ENCODE data around the gene SEMA4B. TPM values are rescaled to one million over a fixed set of nuclear protein-coding genes. Genes with fewer than 3 reads are reported as not detected.
A peak's percentile ranks its signal among the peaks of the same experiment; 100 is the strongest.

The SEMA4B gene, protein sequence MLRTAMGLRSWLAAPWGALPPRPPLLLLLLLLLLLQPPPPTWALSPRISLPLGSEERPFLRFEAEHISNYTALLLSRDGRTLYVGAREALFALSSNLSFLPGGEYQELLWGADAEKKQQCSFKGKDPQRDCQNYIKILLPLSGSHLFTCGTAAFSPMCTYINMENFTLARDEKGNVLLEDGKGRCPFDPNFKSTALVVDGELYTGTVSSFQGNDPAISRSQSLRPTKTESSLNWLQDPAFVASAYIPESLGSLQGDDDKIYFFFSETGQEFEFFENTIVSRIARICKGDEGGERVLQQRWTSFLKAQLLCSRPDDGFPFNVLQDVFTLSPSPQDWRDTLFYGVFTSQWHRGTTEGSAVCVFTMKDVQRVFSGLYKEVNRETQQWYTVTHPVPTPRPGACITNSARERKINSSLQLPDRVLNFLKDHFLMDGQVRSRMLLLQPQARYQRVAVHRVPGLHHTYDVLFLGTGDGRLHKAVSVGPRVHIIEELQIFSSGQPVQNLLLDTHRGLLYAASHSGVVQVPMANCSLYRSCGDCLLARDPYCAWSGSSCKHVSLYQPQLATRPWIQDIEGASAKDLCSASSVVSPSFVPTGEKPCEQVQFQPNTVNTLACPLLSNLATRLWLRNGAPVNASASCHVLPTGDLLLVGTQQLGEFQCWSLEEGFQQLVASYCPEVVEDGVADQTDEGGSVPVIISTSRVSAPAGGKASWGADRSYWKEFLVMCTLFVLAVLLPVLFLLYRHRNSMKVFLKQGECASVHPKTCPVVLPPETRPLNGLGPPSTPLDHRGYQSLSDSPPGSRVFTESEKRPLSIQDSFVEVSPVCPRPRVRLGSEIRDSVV
- 10 to 100 TPM; 32.6 to 39.6 (median 33.5) TPM for total RNA-seq
- 16.4 TPM for polyA plus RNA-seq
- long read RNA-seq, donor 1, transcript SEMA4B-201 (15 exons, 3,781 nt): major isoform, 11 of 86 reads
- long read RNA-seq, donor 1, partial matches to known transcripts: 64 of 86 reads
- long read RNA-seq, donor 1, other reads (novel, unspliced or antisense): 6 of 86 reads
- long read RNA-seq, donor 2, transcript SEMA4B-201 (15 exons, 3,781 nt): major isoform, 5 of 34 reads
- long read RNA-seq, donor 2, partial matches to known transcripts: 16 of 34 reads
- long read RNA-seq, donor 2, other reads (novel, unspliced or antisense): 8 of 34 reads
- long read RNA-seq, donor 3, transcript SEMA4B-201 (15 exons, 3,781 nt): minor isoform, 6 of 154 reads
- long read RNA-seq, donor 3, transcript SEMA4B-220 (2 exons, 563 nt): major isoform, 8 of 154 reads
- long read RNA-seq, donor 3, transcript SEMA4B-202 (14 exons, 3,807 nt): minor isoform, 5 of 154 reads
- long read RNA-seq, donor 3, partial matches to known transcripts: 129 of 154 reads
- long read RNA-seq, donor 3, other reads (novel, unspliced or antisense): 5 of 154 reads
- long read RNA-seq, donor 4, transcript SEMA4B-201 (15 exons, 3,781 nt): major isoform, 8 of 41 reads
- long read RNA-seq, donor 4, partial matches to known transcripts: 19 of 41 reads
- long read RNA-seq, donor 4, other reads (novel, unspliced or antisense): 8 of 41 reads

DNA sequence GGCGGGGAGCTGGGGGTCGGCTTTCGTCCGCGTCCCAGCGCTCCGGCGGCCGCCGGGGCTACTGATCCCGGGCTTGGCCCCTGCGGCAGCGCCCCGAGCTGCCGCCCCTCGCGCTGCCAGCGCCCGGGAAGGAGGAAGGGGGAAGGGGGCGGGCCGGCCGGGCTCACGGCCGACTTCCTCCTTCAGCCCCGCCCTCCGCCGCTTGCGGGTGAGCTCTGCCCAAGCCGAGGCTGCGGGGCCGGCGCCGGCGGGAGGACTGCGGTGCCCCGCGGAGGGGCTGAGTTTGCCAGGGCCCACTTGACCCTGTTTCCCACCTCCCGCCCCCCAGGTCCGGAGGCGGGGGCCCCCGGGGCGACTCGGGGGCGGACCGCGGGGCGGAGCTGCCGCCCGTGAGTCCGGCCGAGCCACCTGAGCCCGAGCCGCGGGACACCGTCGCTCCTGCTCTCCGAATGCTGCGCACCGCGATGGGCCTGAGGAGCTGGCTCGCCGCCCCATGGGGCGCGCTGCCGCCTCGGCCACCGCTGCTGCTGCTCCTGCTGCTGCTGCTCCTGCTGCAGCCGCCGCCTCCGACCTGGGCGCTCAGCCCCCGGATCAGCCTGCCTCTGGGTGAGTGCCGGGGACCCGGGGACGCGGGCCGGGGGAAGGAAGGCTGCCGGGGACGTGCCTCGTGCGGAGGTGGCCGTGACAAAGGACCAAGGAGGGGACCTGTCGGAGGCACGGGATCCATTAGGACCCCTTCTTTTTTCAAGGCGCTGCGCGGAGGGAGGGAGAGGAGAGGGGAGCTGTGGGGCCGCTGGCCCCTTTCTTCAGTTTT is at the start of gene SEMA4B:
Gene SEMA4B (plus strand): TSS at position 201 of the 814 bp plus-strand sequence. CDS start 249 bp downstream, at position 450.
- peak; percentile 83 to 87 for ATAC-seq
- no peaks in the 10 kb centered on the region for H3K27me3 ChIP-seq (ENCODE audit: control insufficient read depth, insufficient read depth)
- under 1% methylated on average over 87 of the region's 88 CpGs for WGBS
- intact Hi-C loops (cut with DNase I): no loop called here
- peak within 1 kb of the TSS; percentile 34 for H3K27ac ChIP-seq (ENCODE audit: low read length)
- H3K4me3 ChIP-seq (ENCODE audit: low read length): peak within 1 kb of the TSS; percentile 91
- H3K9me3 ChIP-seq (ENCODE audit: control insufficient read depth, low read length): no peaks in the 10 kb centered on the region
- peak; percentile 75 to 91 (median 90) for DNase-seq
- peaks cover 16% of the 10 kb centered on the region for H3K4me1 ChIP-seq (ENCODE audit: control insufficient read depth, insufficient read depth, low read length)

DNA sequence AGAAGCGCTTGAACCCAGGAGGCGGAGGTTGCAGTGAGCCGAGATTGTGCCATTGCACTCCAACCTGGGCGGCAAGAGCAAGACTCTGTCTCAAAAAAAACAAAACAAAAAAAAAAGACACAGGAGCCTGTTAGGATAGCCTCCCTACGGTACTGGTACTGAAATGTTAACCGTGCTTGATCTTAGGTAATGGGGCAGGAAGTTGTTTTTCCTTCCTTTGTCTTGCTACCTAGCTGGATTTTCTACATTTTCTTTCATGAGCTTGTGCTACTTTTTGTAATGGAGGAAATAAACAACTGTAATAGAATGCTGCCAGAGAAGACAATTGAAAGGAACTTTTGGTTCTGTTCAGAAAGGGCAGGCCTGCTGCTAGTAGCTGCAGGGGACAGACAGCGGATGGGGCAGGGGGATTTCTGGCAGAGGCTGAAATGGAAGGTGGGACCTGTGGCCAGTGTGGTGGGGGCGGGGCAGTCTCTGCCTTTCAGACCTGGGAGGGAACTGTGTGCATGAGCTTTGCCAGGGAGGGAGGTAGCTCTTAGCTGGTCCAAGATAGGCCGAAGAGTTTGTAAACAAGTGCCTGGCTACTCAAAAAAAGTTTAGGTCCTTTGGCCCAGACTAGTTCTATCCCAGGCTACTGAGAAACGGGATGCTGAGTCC is 49.0 kb upstream of the SEMA4B start:
- H3K27ac ChIP-seq (ENCODE audit: low read length): no peak overlapping the region
- H3K4me3 ChIP-seq (ENCODE audit: low read length): no peak overlapping the region
- no peaks in the 10 kb centered on the region for H3K4me1 ChIP-seq (ENCODE audit: control insufficient read depth, insufficient read depth, low read length)
- WGBS: 68% methylated on average over 10 of the region's 10 CpGs
- intact Hi-C loops (cut with DNase I): no loop called here
- H3K9me3 ChIP-seq (ENCODE audit: control insufficient read depth, low read length): no peaks in the 10 kb centered on the region
- H3K27me3 ChIP-seq (ENCODE audit: control insufficient read depth, insufficient read depth): no peaks in the 10 kb centered on the region
- ATAC-seq (peak in 1 of 2 donors; percentile 38), DNase-seq (no peak)

- H3K9me3 ChIP-seq (ENCODE audit: control insufficient read depth, low read length): no peaks in the 10 kb centered on the region
- DNase-seq (no peak), ATAC-seq (no peak)
- no peaks in the 10 kb centered on the region for H3K27me3 ChIP-seq (ENCODE audit: control insufficient read depth, insufficient read depth)
- no peak overlapping the region for H3K27ac ChIP-seq (ENCODE audit: low read length)
- intact Hi-C loops (cut with DNase I): no loop called here
- WGBS: 88% methylated on average over 6 of the region's 6 CpGs
- H3K4me3 ChIP-seq (ENCODE audit: low read length): no peak overlapping the region
- H3K4me1 ChIP-seq (ENCODE audit: control insufficient read depth, insufficient read depth, low read length): no peaks in the 10 kb centered on the region
These were observed 47.5 kb upstream of the SEMA4B start for GRCh38 chr15:90153658-90154057.

DNA sequence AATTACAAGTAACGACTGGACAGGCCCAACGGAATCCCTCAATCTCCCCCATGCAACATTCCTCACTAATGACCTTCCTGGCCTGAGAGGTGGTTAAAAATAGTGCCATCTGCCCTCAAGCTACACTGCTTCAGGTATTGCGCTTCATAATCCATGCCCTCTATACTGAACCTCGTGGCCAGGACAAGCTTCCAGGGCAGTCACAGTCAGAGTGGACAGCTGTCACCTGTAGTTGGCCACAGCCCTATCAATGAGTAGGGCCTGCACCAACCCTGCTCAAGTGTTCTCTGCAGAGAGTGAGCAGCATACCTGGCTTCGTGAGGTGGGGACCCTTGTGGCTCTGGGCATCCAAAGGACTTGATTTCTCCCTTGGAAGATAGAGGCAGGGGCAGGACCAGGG is 46.9 kb upstream of the SEMA4B start:
- WGBS: 80% methylated on average over 5 of the region's 5 CpGs
- ATAC-seq (no peak), DNase-seq (no peak)
- Histone ChIP-seq H3K27ac (ENCODE audit: low read length) (no peak overlapping the region), H3K4me1 (ENCODE audit: control insufficient read depth, insufficient read depth, low read length) (no peaks in the 10 kb centered on the region), H3K27me3 (ENCODE audit: control insufficient read depth, insufficient read depth) (no peaks in the 10 kb centered on the region), H3K9me3 (ENCODE audit: control insufficient read depth, low read length) (no peaks in the 10 kb centered on the region), H3K4me3 (ENCODE audit: low read length) (no peak overlapping the region)
- intact Hi-C loops (cut with DNase I): no loop called here

GRCh38 chr15:90154861-90155626 is 46.1 kb upstream of the SEMA4B start:
- H3K27me3 ChIP-seq (ENCODE audit: control insufficient read depth, insufficient read depth): no peaks in the 10 kb centered on the region
- DNase-seq: no peak
- ATAC-seq: no peak
- no peaks in the 10 kb centered on the region for H3K9me3 ChIP-seq (ENCODE audit: control insufficient read depth, low read length)
- intact Hi-C loops (cut with DNase I): no loop called here
- H3K27ac ChIP-seq (ENCODE audit: low read length): no peak overlapping the region
- H3K4me3 ChIP-seq (ENCODE audit: low read length): no peak overlapping the region
- WGBS: 72% methylated on average over 16 of the region's 16 CpGs
- no peaks in the 10 kb centered on the region for H3K4me1 ChIP-seq (ENCODE audit: control insufficient read depth, insufficient read depth, low read length)

- no peak overlapping the region for H3K27ac ChIP-seq (ENCODE audit: low read length)
- intact Hi-C loops (cut with DNase I): no loop called here
- no peaks in the 10 kb centered on the region for H3K27me3 ChIP-seq (ENCODE audit: control insufficient read depth, insufficient read depth)
- no peak overlapping the region for H3K4me3 ChIP-seq (ENCODE audit: low read length)
- no peaks in the 10 kb centered on the region for H3K4me1 ChIP-seq (ENCODE audit: control insufficient read depth, insufficient read depth, low read length)
- WGBS: 84% methylated on average over 2 of the region's 2 CpGs
- no peaks in the 10 kb centered on the region for H3K9me3 ChIP-seq (ENCODE audit: control insufficient read depth, low read length)
- ATAC-seq (no peak), DNase-seq (no peak)
These were observed 41.9 kb upstream of the SEMA4B start for GRCh38 chr15:90159213-90159612.

- Histone ChIP-seq H3K27ac (ENCODE audit: low read length) (peak overlapping the region; percentile 25), H3K4me3 (ENCODE audit: low read length) (no peak overlapping the region), H3K9me3 (ENCODE audit: control insufficient read depth, low read length) (no peaks in the 10 kb centered on the region), H3K27me3 (ENCODE audit: control insufficient read depth, insufficient read depth) (no peaks in the 10 kb centered on the region), H3K4me1 (ENCODE audit: control insufficient read depth, insufficient read depth, low read length) (peaks cover 2% of the 10 kb centered on the region)
- ATAC-seq (no peak), DNase-seq (peak in 1 of 3 donors; percentile 65)
- intact Hi-C loops (cut with DNase I): no loop called here
- WGBS: 72% methylated on average over 14 of the region's 14 CpGs
These were observed 40.1 kb upstream of the SEMA4B start for GRCh38 chr15:90160781-90161727.

DNA sequence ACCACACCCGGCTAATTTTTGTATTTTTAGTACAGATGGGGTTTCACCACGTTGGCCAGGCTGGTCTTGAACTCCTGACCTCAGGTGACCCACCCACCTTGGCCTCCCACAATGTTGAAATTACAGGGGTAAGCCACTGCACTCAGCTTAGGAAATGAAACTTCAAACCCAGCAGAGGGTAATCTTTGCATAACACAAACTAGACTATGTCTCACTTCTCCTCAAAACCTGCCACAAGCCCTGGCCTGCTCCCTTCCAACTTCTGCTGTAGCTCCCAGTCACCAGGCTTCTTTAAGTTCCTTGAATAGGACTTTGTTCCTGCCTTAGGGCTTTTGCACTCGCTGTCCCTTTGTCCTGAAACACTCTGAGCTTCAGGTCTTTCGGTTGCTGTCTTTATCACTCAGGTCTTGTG is 39.2 kb upstream of the SEMA4B start:
- H3K4me1 ChIP-seq (ENCODE audit: control insufficient read depth, insufficient read depth, low read length): peaks cover 2% of the 10 kb centered on the region
- no peak overlapping the region for H3K4me3 ChIP-seq (ENCODE audit: low read length)
- H3K27ac ChIP-seq (ENCODE audit: low read length): no peak overlapping the region

More for the DNA sequence above, 39.2 kb upstream of the SEMA4B start:
- no peaks in the 10 kb centered on the region for H3K9me3 ChIP-seq (ENCODE audit: control insufficient read depth, low read length)
- no peak for DNase-seq
- intact Hi-C loops (cut with DNase I): no loop called here
- no peak for ATAC-seq
- no peaks in the 10 kb centered on the region for H3K27me3 ChIP-seq (ENCODE audit: control insufficient read depth, insufficient read depth)
- WGBS: 70% methylated on average over 4 of the region's 4 CpGs
